Measurements from ENCODE around the gene TVP23C. TPM values are rescaled to one million over a fixed set of nuclear protein-coding genes. Genes with fewer than 3 reads are reported as not detected.
A peak's percentile ranks its signal among the peaks of the same experiment; 100 is the strongest.
"Not testable (repeated sequence)": the region's sequence is repeated elsewhere in the genome, so short reads cannot be mapped to it uniquely, and the experiment has no call there.

Gene TVP23C
- total RNA-seq, 5 donors from 2014 or later (not counting 1 experiment from before 2014, with no cell fraction given), result 9.6 to 27.3 (median 17.8) TPM

DNA sequence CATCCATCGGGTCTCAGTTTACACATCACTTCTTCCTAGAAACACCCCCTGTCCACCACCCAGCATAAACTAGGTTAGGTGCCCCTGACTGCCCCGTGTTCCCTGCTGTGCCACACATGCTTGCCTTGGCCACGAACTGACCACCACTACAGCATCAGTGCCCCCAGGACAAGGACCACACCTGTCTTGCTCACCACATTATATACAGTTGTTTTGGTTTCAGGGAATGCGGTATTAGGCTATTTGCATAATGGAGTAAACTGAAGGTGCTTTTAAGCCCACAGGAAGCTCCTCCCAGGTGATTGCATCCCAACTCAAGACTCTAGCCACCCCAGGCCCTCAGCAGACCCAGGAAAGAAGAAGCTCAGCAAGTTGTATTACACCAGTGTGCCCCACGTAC lies 20.0 kb upstream of the TVP23C start:
- H3K4me1 ChIP-seq (ENCODE audit: control insufficient read depth in 1 of 2, extremely low read depth in 1 of 2, insufficient read depth in 2 of 2, low read length in 2 of 2); H3K36me3 Mint-ChIP-seq; H3K4me3 Mint-ChIP-seq; H3K27me3 Mint-ChIP-seq; DNase-seq; H3K27ac Mint-ChIP-seq; H3K9me3 Mint-ChIP-seq; H3K27me3 ChIP-seq (replicated peaks in 1 of 2; ENCODE audit: control insufficient read depth in 2 of 2, extremely low read depth in 1 of 2, insufficient read depth in 2 of 2, low read length in 1 of 2); ATAC-seq (replicated peaks in 1 of 4); H3K9me3 ChIP-seq; H3K4me3 ChIP-seq (ENCODE audit: control insufficient read depth in 1 of 2, extremely low read depth in 1 of 2, low read length in 1 of 2); H3K27ac ChIP-seq (ENCODE audit: low read length); H3K36me3 ChIP-seq (ENCODE audit: control insufficient read depth in 2 of 2, extremely low read depth in 1 of 2, insufficient read depth in 1 of 2, low read length in 1 of 2); POLR2A ChIA-PET; CTCF ChIA-PET: not testable (repeated sequence)
- no CpG with 5 or more reads among the region's 5 CpGs for WGBS (ENCODE audit: insufficient coverage)
- peaks cover 5 to 11% (median 6%) of the 10 kb centered on the region in 3 donors for H3K4me1 Mint-ChIP-seq

DNA sequence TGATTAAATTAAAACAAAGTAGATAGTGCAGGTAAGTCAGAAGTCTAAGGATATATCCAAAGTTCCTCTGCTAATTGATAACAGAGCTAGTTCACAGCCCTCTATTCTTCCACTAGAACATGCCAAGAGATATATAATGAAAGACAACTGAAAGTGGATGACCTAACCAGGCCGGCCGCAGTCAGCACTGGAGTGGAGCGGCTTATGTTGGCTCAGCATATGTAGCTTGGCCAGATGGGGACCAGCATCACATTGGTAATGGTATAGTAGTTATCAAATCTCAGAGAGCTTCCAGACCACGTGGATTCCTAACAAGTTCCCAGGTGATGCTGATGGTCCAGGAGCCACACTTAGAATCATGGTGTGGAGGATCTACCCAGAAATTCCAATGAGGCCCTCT lies 18.2 kb upstream of the TVP23C start:
- H3K9me3 Mint-ChIP-seq, result not testable (repeated sequence)

DNA sequence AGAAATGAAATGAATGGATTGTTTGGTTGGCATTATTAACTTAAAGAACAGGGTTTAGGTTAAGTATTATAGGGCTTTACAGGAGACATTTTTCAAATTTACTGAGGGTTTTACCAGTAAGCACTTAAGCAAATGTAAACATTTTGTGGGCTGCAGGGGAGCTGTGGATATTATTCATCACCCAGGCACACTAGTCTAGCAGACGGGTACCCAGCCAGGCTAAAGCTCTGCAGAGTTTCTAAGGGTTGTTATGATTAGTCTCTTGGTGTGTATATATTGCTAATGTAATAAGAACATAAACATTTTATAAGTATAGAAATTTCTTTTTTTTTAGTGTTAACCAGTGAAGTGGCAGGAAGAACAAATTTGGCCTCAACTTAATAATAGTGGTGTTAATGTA lies 13.6 kb upstream of the TVP23C start:
- DNase-seq; H3K4me1 Mint-ChIP-seq; H3K27me3 ChIP-seq (replicated peaks in 1 of 2; ENCODE audit: control insufficient read depth in 2 of 2, extremely low read depth in 1 of 2, insufficient read depth in 2 of 2, low read length in 1 of 2); CTCF ChIA-PET; ATAC-seq (replicated peaks in 1 of 4); H3K9me3 Mint-ChIP-seq; POLR2A ChIA-PET; H3K36me3 Mint-ChIP-seq; H3K27ac Mint-ChIP-seq; H3K9me3 ChIP-seq; H3K36me3 ChIP-seq (ENCODE audit: control insufficient read depth in 2 of 2, extremely low read depth in 1 of 2, insufficient read depth in 1 of 2, low read length in 1 of 2); H3K4me3 ChIP-seq (ENCODE audit: control insufficient read depth in 1 of 2, extremely low read depth in 1 of 2, low read length in 1 of 2); H3K27ac ChIP-seq (ENCODE audit: low read length); H3K27me3 Mint-ChIP-seq; H3K4me3 Mint-ChIP-seq; H3K4me1 ChIP-seq (ENCODE audit: control insufficient read depth in 1 of 2, extremely low read depth in 1 of 2, insufficient read depth in 2 of 2, low read length in 2 of 2): not testable (repeated sequence)
- WGBS (ENCODE audit: insufficient coverage), result no CpG with 5 or more reads among the region's 1 CpG

More for the DNA sequence above, 18.2 kb upstream of the TVP23C start:
- H3K27ac Mint-ChIP-seq; H3K4me1 ChIP-seq (ENCODE audit: control insufficient read depth in 1 of 2, extremely low read depth in 1 of 2, insufficient read depth in 2 of 2, low read length in 2 of 2); H3K27me3 Mint-ChIP-seq; H3K27me3 ChIP-seq (replicated peaks in 1 of 2; ENCODE audit: control insufficient read depth in 2 of 2, extremely low read depth in 1 of 2, insufficient read depth in 2 of 2, low read length in 1 of 2); H3K4me3 Mint-ChIP-seq; CTCF ChIA-PET; H3K9me3 ChIP-seq; POLR2A ChIA-PET; DNase-seq; ATAC-seq (replicated peaks in 1 of 4); H3K27ac ChIP-seq (ENCODE audit: low read length); H3K4me1 Mint-ChIP-seq; H3K36me3 ChIP-seq (ENCODE audit: control insufficient read depth in 2 of 2, extremely low read depth in 1 of 2, insufficient read depth in 1 of 2, low read length in 1 of 2); H3K4me3 ChIP-seq (ENCODE audit: control insufficient read depth in 1 of 2, extremely low read depth in 1 of 2, low read length in 1 of 2); H3K36me3 Mint-ChIP-seq: not testable (repeated sequence)
- WGBS (ENCODE audit: insufficient coverage), result no CpG with 5 or more reads among the region's 4 CpGs

DNA sequence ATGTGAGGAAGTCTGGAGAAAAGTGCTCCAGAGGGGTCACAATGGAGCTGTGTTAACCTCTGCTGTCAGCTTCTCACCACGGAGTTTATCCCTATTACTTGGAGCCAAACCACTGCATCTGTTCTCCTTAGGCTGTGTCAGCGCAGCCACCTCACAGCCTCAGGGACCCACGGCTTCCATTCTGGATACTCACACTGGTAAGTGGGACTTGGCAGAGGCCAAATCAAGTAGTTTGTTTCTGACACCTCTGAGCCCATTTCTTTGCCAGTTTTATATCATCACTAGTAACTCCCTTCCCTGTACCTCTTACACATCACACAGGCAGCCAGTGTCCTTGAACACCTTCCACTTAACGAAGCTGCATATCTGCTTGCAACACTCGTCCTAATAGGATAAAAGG lies 11.4 kb upstream of the TVP23C start:
- H3K9me3 Mint-ChIP-seq; H3K4me1 Mint-ChIP-seq; POLR2A ChIA-PET; H3K36me3 ChIP-seq (ENCODE audit: control insufficient read depth in 2 of 2, extremely low read depth in 1 of 2, insufficient read depth in 1 of 2, low read length in 1 of 2); H3K36me3 Mint-ChIP-seq; ATAC-seq (replicated peaks in 1 of 4); H3K4me3 Mint-ChIP-seq; DNase-seq; H3K27ac ChIP-seq (ENCODE audit: low read length); H3K9me3 ChIP-seq; H3K4me1 ChIP-seq (ENCODE audit: control insufficient read depth in 1 of 2, extremely low read depth in 1 of 2, insufficient read depth in 2 of 2, low read length in 2 of 2); H3K27me3 ChIP-seq (replicated peaks in 1 of 2; ENCODE audit: control insufficient read depth in 2 of 2, extremely low read depth in 1 of 2, insufficient read depth in 2 of 2, low read length in 1 of 2); H3K27ac Mint-ChIP-seq; CTCF ChIA-PET; H3K4me3 ChIP-seq (ENCODE audit: control insufficient read depth in 1 of 2, extremely low read depth in 1 of 2, low read length in 1 of 2): not testable (repeated sequence)
- no CpG with 5 or more reads among the region's 5 CpGs for WGBS (ENCODE audit: insufficient coverage)
- peaks cover 7 to 15% of the 10 kb centered on the region in 2 donors for H3K27me3 Mint-ChIP-seq

DNA sequence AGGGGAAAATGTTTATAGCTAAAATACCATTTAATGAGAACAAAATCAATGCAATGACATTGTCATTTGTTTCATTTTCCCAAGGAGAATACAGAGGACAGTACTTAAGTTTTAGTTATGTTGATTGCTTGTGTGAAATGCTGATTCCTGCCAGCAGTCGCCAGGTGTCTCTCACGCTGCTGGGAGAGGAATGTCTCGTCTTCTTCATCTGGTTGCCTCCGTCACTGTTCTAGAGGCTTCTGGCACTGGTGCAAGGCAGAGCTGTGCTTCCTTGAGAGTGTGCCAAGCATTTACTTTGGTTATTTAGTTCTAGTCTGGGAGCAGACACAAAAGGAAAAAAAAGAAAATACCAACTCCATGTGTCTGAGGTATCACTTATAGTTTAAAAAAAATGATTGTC lies 10.6 kb upstream of the TVP23C start:
- ATAC-seq (replicated peaks in 1 of 4); H3K27me3 ChIP-seq (replicated peaks in 1 of 2; ENCODE audit: control insufficient read depth in 2 of 2, extremely low read depth in 1 of 2, insufficient read depth in 2 of 2, low read length in 1 of 2); DNase-seq; H3K36me3 Mint-ChIP-seq; H3K9me3 Mint-ChIP-seq; H3K4me1 Mint-ChIP-seq; H3K4me3 Mint-ChIP-seq; H3K27ac ChIP-seq (ENCODE audit: low read length); H3K27ac Mint-ChIP-seq; H3K4me1 ChIP-seq (ENCODE audit: control insufficient read depth in 1 of 2, extremely low read depth in 1 of 2, insufficient read depth in 2 of 2, low read length in 2 of 2); H3K9me3 ChIP-seq; H3K36me3 ChIP-seq (ENCODE audit: control insufficient read depth in 2 of 2, extremely low read depth in 1 of 2, insufficient read depth in 1 of 2, low read length in 1 of 2); H3K4me3 ChIP-seq (ENCODE audit: control insufficient read depth in 1 of 2, extremely low read depth in 1 of 2, low read length in 1 of 2); CTCF ChIA-PET; POLR2A ChIA-PET: not testable (repeated sequence)
- H3K27me3 Mint-ChIP-seq, result peaks cover 7 to 15% of the 10 kb centered on the region in 2 donors
- WGBS (ENCODE audit: insufficient coverage), result 100% methylated on average over 3 of the region's 4 CpGs

DNA sequence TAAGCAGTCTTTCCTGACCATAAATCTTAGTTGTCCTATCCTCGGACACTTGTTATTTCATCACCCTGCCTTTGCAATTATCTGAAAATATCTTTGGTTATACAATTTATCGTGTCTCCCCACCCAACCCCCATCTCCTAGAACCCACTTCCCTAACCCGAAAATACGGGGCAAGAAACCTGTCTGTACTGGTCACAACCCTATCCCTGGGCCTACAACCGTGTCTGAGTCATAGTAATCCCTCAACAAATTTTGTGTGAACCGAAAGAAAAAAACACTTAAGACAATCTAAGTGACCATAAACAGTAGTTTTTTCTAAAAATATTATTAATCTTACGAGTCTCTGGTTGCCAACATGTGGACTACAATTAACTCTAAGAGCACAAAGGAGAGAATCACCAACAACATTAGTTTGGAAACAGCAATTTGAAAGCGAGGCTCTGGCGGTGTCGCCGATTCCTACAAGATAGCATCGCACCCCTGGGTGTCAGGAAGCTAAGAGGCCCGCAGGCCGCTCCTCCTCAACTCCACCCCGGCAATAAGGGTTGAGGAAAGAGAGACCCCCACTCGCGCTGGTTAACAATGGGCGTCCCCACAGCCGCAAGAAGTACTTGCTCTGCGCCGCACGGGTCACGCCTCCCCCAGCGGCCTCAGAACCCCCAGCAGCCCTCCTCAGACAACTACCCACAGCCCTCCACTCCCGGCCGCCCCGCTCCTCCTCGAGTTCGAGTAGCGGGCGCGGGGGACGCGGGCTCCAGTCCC lies 489 bp downstream of the TVP23C start:
- H3K4me3 Mint-ChIP-seq, result peak overlapping the region; percentile 87 to 98 (median 93)
- CTCF ChIA-PET; H3K9me3 Mint-ChIP-seq; H3K4me1 ChIP-seq (ENCODE audit: control insufficient read depth in 1 of 2, extremely low read depth in 1 of 2, insufficient read depth in 2 of 2, low read length in 2 of 2); H3K36me3 Mint-ChIP-seq; H3K27me3 ChIP-seq (replicated peaks in 1 of 2; ENCODE audit: control insufficient read depth in 2 of 2, extremely low read depth in 1 of 2, insufficient read depth in 2 of 2, low read length in 1 of 2); H3K27me3 Mint-ChIP-seq; H3K9me3 ChIP-seq; H3K36me3 ChIP-seq (ENCODE audit: control insufficient read depth in 2 of 2, extremely low read depth in 1 of 2, insufficient read depth in 1 of 2, low read length in 1 of 2); POLR2A ChIA-PET; DNase-seq: not testable (repeated sequence)
- Histone ChIP-seq H3K4me3 (ENCODE audit: control insufficient read depth in 1 of 2, extremely low read depth in 1 of 2, low read length in 1 of 2) (peak overlapping the region; percentile 38 to 75), H3K27ac (ENCODE audit: low read length) (peak overlapping the region; percentile 18)
- ATAC-seq (replicated peaks in 1 of 4), result peak in 3 of 4 experiments; percentile 54 to 64 (median 63)
- peak overlapping the region in 1 of 2 donors; percentile 58 for H3K27ac Mint-ChIP-seq
- WGBS (ENCODE audit: insufficient coverage), result 0% methylated on average over 9 of the region's 34 CpGs
- peaks cover 12 to 18% (median 14%) of the 10 kb centered on the region in 3 donors for H3K4me1 Mint-ChIP-seq

DNA sequence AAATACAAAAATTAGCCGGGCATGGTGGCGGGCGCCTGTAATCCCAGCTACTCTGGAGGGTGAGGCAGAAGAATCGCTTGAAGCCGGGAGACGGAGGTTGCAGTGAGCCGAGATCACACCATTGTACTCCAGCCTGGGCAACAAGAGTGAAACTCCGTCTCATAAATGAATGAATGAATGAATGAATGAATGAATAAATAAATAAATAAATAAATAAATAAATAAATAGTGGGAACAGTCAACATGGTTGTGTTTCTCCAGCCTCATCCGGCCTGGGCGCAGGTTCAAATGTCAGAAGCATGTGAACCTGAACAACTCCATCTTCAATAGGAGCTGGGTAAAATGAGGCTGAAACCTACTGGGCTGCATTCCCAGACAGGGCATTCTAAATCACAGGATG lies 1.8 kb downstream of the TVP23C start:
- POLR2A ChIA-PET; H3K27ac ChIP-seq (ENCODE audit: low read length); CTCF ChIA-PET; H3K9me3 ChIP-seq; H3K27me3 ChIP-seq (replicated peaks in 1 of 2; ENCODE audit: control insufficient read depth in 2 of 2, extremely low read depth in 1 of 2, insufficient read depth in 2 of 2, low read length in 1 of 2); H3K36me3 ChIP-seq (ENCODE audit: control insufficient read depth in 2 of 2, extremely low read depth in 1 of 2, insufficient read depth in 1 of 2, low read length in 1 of 2); DNase-seq; H3K27me3 Mint-ChIP-seq; H3K36me3 Mint-ChIP-seq; H3K4me3 ChIP-seq (ENCODE audit: control insufficient read depth in 1 of 2, extremely low read depth in 1 of 2, low read length in 1 of 2); ATAC-seq (replicated peaks in 1 of 4); H3K27ac Mint-ChIP-seq; H3K9me3 Mint-ChIP-seq; H3K4me1 ChIP-seq (ENCODE audit: control insufficient read depth in 1 of 2, extremely low read depth in 1 of 2, insufficient read depth in 2 of 2, low read length in 2 of 2); H3K4me3 Mint-ChIP-seq: not testable (repeated sequence)
- WGBS (ENCODE audit: insufficient coverage), result no CpG with 5 or more reads among the region's 10 CpGs
- H3K4me1 Mint-ChIP-seq, result peaks cover 19 to 20% (median 20%) of the 10 kb centered on the region in 3 donors
